Stimulated activated CD8-positive, alpha-beta memory T cell treated with anti-CD3 and anti-CD28 coated beads, Interleukin-2, amount 100 ng/mL, for 1 hour (primary cell): Measurements from ENCODE around the gene INPP5A.

Source experiments
- DNase-seq, 2 donors: peaks; one replicate each; pipeline ENCODE4 v3.0.0-alpha.2; 2020; ENCODE audit warnings: low read depth in 2 of 2

INPP5A gene

GRCh38 chr10:132706701-132707100 lies 169.1 kb downstream of the INPP5A start:
- DNase-seq: no peak

- no peak for DNase-seq
Observed at GRCh38 chr10:132707121-132707775, 169.7 kb downstream of the INPP5A start.

DNA sequence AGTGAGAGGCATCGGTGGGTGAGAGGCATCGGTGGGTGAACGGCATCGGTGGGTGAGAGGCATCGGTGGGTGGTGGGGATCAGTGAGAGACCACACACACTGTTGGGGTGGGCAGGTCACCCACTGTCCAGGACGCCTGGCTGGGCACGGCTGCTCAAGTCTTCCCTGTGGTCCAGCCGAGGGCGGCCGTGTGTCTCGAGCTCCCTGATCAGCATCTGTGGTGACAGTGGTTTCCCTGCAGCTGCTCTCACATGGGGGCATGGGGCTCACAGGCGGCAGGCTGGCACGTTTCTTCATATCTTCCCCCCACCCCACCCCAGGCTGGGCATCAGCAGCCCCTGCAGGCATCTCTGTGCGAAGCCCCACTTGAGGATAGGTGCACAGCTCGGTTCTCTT lies 170.2 kb downstream of the INPP5A start:
- no peak for DNase-seq

GRCh38 chr10:132708441-132708840 lies 170.9 kb downstream of the INPP5A start:
- DNase-seq: no peak

DNA sequence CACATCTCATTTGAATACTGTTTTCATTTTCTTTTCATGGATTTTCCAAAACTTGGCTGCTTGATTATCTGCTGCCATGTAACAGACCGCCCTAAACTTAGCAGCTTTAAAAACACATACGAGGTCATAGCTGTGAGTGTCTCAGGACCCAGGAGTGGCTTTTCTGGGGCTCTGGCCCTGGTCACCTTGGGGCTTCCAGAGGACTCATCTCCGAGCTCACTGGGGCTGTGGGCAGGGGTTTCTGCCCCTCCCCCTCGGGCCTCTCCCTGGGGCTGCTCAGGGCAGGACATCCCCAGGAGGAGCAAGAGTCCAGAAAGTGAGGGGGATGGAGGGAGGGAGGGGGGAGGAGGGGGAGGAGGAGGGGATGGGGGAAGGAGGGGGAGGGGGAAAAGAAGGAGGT lies 171.3 kb downstream of the INPP5A start:
- no peak for DNase-seq

DNA sequence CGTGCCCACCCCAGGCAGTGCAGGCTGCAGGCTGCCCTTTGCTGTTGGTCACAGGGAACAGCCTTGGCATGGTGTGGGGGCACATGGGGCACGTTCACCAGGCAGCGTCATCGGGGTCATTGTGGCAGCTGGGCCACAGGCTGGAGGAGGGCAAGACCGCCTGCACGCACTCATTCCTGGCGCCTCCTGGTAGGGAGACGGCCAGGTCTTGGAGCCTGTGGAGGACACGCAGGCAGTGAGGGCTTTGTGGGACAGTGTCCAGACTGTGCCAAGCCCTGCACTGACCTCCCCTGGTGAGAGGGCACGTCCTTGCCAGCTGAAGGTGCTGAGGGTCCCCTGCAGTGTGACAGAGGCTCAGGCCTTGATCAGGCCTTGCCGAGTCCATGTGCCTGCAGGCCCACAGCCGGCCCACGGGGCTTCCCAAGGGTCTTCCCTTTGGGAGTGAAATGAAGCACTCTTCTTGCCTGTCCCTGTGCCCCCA lies 171.9 kb downstream of the INPP5A start:
- DNase-seq: no peak

DNA sequence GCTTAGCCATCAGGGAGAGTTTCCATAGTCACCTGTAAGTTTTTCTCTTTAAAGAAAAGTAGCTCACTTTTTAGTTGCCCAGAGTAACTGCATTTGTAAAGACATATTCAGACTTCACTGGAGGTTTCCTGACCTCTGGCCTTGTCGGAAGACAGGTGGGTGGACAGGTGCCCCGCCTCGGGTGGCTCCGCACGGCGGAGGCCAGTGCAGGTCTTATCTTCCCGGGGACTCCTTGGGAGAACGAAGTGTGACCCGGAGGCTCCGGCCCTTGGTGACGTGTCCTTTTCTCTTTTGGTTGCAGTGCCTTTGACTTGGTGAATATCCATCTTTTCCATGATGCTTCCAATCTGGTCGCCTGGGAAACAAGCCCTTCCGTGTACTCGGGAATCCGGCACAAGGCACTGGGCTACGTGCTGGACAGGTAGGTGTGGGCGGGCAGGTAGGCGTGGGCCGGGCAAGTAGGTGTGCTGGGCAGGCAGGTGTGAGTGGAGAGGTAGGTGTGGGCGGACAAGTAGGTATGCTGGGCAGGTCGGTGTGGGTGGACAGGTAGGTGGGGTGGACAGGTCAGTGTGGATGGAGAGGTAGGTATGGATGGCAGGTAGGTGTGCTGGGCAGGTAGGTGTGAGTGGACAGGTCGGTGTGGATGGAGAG lies 172.6 kb downstream of the INPP5A start:
- DNase-seq: no peak

DNA sequence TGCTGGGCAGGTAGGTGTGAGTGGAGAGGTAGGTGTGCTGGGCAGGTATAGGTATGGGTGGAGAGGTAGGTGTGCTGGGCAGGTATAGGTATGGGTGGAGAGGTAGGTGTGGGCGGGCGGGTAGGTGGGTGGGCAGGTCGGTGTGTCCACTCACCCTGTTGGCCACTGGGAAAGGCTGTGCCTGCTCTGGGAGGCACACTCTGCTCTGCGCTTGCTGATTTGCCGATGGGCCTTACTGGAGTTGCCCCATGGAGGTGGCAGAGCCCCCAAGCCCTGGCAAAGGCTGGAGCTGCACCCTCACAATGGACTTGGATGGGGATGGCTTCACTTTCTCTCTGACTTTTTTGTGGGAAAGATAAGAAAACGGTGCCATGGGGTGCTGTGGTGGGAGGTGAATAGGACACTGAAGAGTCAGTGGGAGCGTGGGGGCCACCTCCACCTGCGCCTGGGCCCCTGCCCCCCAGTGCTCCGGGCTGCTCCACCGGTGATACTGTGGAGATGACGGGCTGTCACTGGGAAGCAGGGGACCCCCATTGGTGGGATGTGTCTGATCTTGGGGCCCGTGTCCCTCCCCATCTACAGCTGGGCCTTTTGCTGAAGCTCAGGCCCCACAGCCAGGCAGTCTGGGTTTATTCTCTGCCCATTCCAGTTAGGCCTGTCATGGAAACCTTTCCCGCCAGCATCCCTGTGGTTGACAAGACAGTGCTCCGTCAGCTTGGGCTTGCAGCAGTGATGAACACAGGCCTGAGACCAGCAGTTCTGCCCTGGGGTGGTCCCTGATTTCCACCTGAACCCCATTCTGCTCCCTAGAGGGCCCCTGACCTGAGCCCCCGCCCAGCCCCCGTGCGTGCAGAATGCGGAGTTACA lies 173.4 kb downstream of the INPP5A start:
- no peak for DNase-seq

DNA sequence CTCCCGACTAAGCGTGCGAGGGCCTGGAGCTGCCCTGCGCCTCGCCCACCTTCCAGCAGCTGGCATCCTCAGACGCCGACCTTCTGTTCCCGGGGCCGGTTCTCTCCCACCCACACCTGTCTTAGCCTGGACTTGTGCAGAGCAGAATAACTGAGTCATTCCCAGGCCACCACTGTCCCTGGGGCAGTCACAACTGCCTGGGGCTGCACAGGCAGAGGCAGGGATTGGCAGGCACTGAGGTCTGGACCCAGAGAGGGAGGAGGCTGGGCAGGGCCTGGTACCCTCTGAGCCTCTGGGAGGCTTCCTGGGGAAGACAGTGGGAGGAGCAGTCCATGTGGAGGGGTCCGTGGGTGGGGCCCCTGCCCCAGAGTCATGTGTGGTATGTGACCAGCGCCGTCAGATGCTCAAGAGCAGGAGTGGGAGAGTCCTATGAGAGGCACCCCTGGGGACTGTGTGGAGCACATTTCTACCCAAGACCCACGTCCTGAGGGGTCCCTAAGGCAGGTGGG lies 174.1 kb downstream of the INPP5A start:
- DNase-seq: no peak

DNA sequence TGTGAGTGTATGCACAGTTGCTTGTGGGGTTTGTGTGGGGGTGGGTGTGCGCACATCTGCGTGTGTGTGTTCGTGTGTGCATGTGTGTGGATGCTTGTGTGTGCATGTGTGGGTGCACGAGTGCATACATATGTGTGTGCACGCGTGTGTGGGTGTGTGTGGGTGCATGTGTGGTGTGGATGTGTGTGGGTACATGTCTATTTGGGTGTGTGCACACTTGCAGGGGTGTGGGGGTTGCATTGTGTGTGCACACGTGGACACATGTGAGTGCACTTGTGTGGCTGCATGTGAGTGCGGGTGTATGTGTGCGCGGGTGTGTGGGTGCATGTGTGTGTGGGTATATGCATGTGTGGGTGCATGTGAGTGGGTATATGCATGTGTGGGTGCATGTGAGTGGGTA lies 174.7 kb downstream of the INPP5A start:
- no peak for DNase-seq

DNA sequence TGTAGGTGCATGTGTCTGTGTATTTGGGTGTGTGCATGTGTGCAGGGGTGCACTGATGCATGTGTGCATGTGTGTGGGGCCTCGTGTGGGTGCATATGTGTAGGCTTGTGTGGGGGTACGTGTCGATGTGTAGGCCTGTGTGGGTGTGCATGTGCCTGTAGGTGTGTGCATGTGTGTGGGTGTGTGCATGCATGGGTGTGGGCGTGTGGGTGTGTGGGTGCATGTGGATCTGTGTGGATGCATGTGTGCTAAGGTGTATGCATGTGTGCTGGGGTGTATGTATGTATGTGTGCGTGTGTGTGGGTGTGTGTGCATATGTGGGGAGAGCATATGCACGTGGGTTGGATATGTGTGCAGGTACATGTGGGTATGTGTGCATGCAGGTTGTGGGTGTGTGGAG lies 175.2 kb downstream of the INPP5A start:
- DNase-seq: no peak

DNA sequence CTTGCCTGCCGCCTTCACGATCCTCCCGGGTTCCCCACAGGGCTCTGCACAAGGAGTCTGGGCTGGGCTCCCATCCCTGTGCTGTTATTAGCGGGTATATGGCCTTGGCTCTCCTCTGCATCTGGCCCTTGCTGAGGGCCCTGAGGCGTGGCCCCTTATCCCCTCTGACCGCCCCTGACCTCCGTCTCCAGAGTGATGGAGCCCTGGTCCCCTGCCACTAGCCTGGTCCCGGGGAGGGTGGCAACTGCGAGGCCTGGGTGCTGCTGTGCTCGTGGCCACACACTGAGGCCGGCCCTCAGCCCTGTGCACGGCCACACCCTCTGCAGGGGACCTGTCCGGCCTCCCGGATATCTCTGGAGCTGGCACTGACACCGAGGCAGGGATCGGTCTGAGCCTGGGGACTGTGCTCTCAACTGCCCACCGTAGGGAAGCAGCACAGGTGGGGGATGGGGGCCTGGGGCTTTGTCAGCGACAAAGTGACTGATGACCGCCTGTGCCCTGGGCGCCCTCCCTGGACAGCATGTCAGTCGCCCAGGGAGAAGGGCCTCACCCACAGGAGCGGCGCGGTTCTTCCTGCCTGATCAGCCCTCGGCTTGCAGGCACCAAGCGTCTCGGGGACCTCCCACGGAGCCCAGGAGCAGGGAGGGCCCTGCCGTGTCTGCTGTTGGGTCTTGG lies 176.0 kb downstream of the INPP5A start:
- DNase-seq: no peak

DNA sequence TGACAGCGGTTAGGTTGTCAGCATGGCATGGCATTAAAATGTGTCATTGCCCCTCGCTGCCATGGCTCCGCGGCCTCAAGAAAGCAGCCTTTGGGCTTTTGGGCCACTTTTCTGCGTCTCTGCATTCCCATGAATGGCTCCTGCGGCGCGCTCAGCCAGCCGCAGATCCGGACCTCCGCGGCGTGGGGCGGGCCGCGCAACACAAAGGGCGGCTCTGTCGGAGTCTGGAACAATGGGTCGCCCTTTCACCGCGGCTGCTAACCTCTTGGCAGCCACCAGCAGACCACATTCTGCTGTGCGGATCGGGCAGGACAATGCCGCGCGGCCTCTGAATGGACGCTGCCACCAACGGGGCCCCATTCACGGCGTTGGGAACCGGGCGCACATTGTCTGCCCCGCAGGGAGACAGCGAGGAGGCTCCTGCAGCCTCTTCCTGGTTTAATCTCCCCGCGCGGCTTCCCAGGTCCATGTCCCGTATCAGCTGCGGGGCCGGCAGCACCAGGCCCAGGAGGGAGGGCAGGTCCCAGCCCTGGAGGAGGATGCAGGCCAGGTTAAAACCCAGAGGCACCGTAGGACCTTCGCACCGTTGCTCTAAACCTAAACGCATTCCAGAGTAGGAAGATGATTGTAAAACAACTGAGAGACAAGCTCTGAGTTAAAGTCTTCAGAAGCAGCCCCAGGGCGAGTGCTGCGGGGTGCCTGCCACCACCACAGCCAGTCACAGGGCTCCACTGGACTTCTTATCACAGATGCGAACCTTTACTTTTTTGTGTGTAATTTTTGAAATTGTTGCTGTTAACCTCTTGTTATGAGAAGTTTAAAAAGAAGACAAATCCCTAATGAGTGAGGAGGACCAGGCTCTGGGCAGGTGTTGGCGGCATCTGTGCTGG lies 176.8 kb downstream of the INPP5A start:
- no peak for DNase-seq

- no peak for DNase-seq
Observed at GRCh38 chr10:132714986-132715775, 177.6 kb downstream of the INPP5A start.

DNA sequence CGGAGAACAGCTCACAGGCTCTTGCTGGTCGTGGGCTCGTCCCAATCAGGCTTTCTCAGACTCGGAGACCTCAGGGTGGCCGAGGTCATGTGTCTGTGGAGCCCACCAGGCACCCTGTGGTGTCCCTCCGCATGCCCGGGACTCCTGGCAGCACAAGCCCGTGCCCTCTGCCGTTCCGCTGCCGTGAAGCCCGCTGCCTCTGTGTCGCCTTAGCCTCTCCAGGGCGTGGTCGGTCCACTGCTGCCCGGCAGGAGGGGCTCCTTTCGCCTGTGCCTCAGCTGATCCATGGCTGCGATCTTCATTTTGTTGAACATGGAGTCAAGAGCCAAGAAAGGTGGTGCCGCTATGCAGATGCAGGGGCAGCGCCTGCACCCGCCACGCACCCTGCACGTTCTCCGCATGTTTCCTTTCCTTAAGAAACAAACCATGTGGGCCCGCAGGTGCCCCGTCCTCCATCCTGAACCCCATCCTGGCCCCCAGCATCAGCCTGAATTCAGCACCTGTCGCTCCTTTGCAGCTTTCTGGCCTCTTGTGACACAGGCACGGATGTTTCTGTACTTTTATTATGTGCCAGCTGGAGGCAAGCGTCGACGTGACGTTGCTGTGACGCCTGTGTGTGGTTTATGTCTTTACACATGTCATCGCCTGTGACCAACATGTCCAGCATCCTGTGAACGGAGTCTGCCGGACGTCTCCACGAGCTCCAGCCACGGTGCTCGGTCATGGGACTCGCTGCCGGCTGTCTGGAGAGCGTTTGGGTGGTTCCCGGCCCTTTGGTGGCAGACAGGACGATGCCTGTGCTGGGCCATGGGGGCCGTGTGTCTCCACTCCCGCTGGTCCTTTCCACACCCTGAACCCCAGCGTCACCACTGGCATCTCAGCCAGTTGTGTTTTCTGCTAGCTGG lies 178.4 kb downstream of the INPP5A start:
- no peak for DNase-seq

- DNase-seq: no peak
Observed at GRCh38 chr10:132716691-132717490, 179.3 kb downstream of the INPP5A start.

DNA sequence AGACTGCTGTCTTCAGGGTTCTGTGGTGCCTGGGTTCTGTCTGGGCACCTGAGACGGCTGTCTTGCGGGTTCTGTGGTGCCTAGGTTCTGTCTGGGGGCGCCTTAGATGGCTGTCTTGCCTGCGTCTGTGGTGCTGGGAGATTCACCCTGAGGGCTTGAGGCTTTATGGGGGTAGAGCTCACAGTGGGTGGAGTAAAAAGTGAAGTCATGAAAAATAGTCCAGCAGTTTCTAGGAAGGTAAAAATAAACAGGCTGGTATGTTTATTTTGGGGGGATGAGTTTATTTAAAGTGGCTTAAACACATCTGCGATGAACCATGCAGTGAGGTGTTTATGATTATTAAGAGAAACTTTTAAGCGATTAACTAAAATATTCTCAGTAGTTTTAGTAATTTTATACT lies 184.1 kb downstream of the INPP5A start:
- no peak for DNase-seq
